HUES6 (cell line): Measurements from ENCODE around the gene BCCIP.

ENCODE experiments used
- H3K27ac ChIP-seq: 2 replicates; pipeline ENCODE4 v1.7.0; 2013; ENCODE audit warnings: low read depth, mild to moderate bottlenecking, low read length, inconsistent platforms
- H3K27me3 ChIP-seq: 2 replicates; pipeline ENCODE4 v1.6.1; 2013; ENCODE audit warnings: low read length; ENCODE audit not compliant: control insufficient read depth, insufficient read depth
- H3K36me3 ChIP-seq: 2 replicates; pipeline ENCODE4 v1.6.1; 2013; ENCODE audit warnings: low read length; ENCODE audit not compliant: control insufficient read depth, insufficient read depth
- H3K4me1 ChIP-seq: 2 replicates; pipeline ENCODE4 v1.6.1; 2013; ENCODE audit warnings: low read length; ENCODE audit not compliant: control insufficient read depth, insufficient read depth
- H3K4me3 ChIP-seq: 2 replicates; pipeline ENCODE4 v1.5.1; 2013; ENCODE audit warnings: low read depth, low read length
- H3K9ac ChIP-seq: one replicate; pipeline ENCODE4 v1.6.1; 2013; ENCODE audit warnings: mild to moderate bottlenecking, low read length
- H3K9me3 ChIP-seq: 2 replicates; pipeline ENCODE4 v1.6.1; 2013; ENCODE audit warnings: low read depth, low read length; ENCODE audit not compliant: control insufficient read depth, insufficient read depth

Gene BCCIP

GRCh38 chr10:125822878-125823662 is at the start of gene BCCIP, which contains the start of gene UROS:
Gene BCCIP, plus strand, starts transcription at chr10:125823546. Its CDS starts 12 bp downstream, at chr10:125823558.
Gene UROS, minus strand, starts transcription at chr10:125823258. Its CDS starts 6,759 bp downstream, at chr10:125816499.
- no peaks in the 10 kb centered on the region for H3K9me3 ChIP-seq
- H3K36me3 ChIP-seq: peaks cover 25% of the 10 kb centered on the region
- H3K4me3 ChIP-seq: peak within 1 kb of the TSS; percentile 90
- peak within 1 kb of the TSS; percentile 98 for H3K9ac ChIP-seq
- H3K27me3 ChIP-seq: no peaks in the 10 kb centered on the region
- H3K4me1 ChIP-seq: peaks cover 14% of the 10 kb centered on the region
- peak within 1 kb of the TSS; percentile 98 for H3K27ac ChIP-seq

- Histone ChIP-seq H3K27me3 (no peaks in the 10 kb centered on the region), H3K4me1 (no peaks in the 10 kb centered on the region), H3K9me3 (no peaks in the 10 kb centered on the region), H3K27ac (no peak overlapping the region), H3K9ac (no peak overlapping the region), H3K4me3 (no peak overlapping the region), H3K36me3 (no peaks in the 10 kb centered on the region)
These were observed 49.4 kb upstream of the BCCIP start for GRCh38 chr10:125773687-125774543.

- Histone ChIP-seq H3K27me3 (no peaks in the 10 kb centered on the region), H3K36me3 (no peaks in the 10 kb centered on the region), H3K27ac (no peak overlapping the region), H3K4me1 (no peaks in the 10 kb centered on the region), H3K4me3 (no peak overlapping the region), H3K9ac (no peak overlapping the region), H3K9me3 (no peaks in the 10 kb centered on the region)
These were observed 48.7 kb upstream of the BCCIP start for GRCh38 chr10:125774581-125775191.

- Histone ChIP-seq H3K27ac (no peak within 1 kb of the TSS), H3K4me1 (no peaks in the 10 kb centered on the region), H3K4me3 (no peak within 1 kb of the TSS), H3K27me3 (no peaks in the 10 kb centered on the region), H3K36me3 (no peaks in the 10 kb centered on the region), H3K9me3 (no peaks in the 10 kb centered on the region; the same call in 1 of the 2 replicates), H3K9ac (no peak within 1 kb of the TSS)
These were observed 47.7 kb upstream of the BCCIP start, which contains the start of gene MMP21 for GRCh38 chr10:125775491-125776106. Gene MMP21, minus strand, starts transcription at chr10:125775821. Its CDS starts 0 bp downstream, at chr10:125775821.

- no peak overlapping the region for H3K4me3 ChIP-seq
- H3K36me3 ChIP-seq: no peaks in the 10 kb centered on the region
- no peaks in the 10 kb centered on the region for H3K27me3 ChIP-seq
- H3K27ac ChIP-seq: no peak overlapping the region
- H3K9me3 ChIP-seq: no peaks in the 10 kb centered on the region; the same call in 1 of the 2 replicates
- no peak overlapping the region for H3K9ac ChIP-seq
- no peaks in the 10 kb centered on the region for H3K4me1 ChIP-seq
These were observed 45.5 kb upstream of the BCCIP start for GRCh38 chr10:125777806-125778205.

GRCh38 chr10:125778556-125778955 is 44.8 kb upstream of the BCCIP start:
- Histone ChIP-seq H3K27me3 (no peaks in the 10 kb centered on the region), H3K4me1 (no peaks in the 10 kb centered on the region), H3K9me3 (no peaks in the 10 kb centered on the region; the same call in 1 of the 2 replicates), H3K36me3 (no peaks in the 10 kb centered on the region), H3K4me3 (no peak overlapping the region), H3K27ac (no peak overlapping the region), H3K9ac (no peak overlapping the region)

GRCh38 chr10:125779403-125780327 is 43.7 kb upstream of the BCCIP start:
- H3K4me3 ChIP-seq: no peak overlapping the region
- H3K9ac ChIP-seq: no peak overlapping the region
- no peak overlapping the region for H3K27ac ChIP-seq
- H3K36me3 ChIP-seq: no peaks in the 10 kb centered on the region
- no peaks in the 10 kb centered on the region for H3K27me3 ChIP-seq
- no peaks in the 10 kb centered on the region; the same call in 1 of the 2 replicates for H3K9me3 ChIP-seq
- H3K4me1 ChIP-seq: no peaks in the 10 kb centered on the region

GRCh38 chr10:125781374-125781773 is 42.0 kb upstream of the BCCIP start:
- Histone ChIP-seq H3K36me3 (no peaks in the 10 kb centered on the region), H3K4me3 (no peak overlapping the region), H3K9ac (no peak overlapping the region), H3K27ac (no peak overlapping the region), H3K4me1 (no peaks in the 10 kb centered on the region), H3K27me3 (no peaks in the 10 kb centered on the region), H3K9me3 (no peaks in the 10 kb centered on the region; the same call in 1 of the 2 replicates)

- H3K36me3 ChIP-seq: no peaks in the 10 kb centered on the region
- H3K27me3 ChIP-seq: no peaks in the 10 kb centered on the region
- H3K9me3 ChIP-seq: no peaks in the 10 kb centered on the region; the same call in 1 of the 2 replicates
- no peak overlapping the region for H3K9ac ChIP-seq
- no peaks in the 10 kb centered on the region for H3K4me1 ChIP-seq
- H3K27ac ChIP-seq: no peak overlapping the region
- no peak overlapping the region for H3K4me3 ChIP-seq
These were observed 41.3 kb upstream of the BCCIP start for GRCh38 chr10:125782054-125782453.

GRCh38 chr10:125782616-125783015 is 40.7 kb upstream of the BCCIP start:
- Histone ChIP-seq H3K9me3 (no peaks in the 10 kb centered on the region; the same call in 1 of the 2 replicates), H3K4me1 (no peaks in the 10 kb centered on the region)

More at GRCh38 chr10:125782616-125783015, 40.7 kb upstream of the BCCIP start:
- Histone ChIP-seq H3K27ac (no peak overlapping the region), H3K4me3 (no peak overlapping the region), H3K9ac (no peak overlapping the region), H3K27me3 (no peaks in the 10 kb centered on the region), H3K36me3 (no peaks in the 10 kb centered on the region)
